Breast epithelium (tissue), 4 donors: ENCODE data around the gene SORCS3. TPM values are rescaled to one million over a fixed set of nuclear protein-coding genes. Genes with fewer than 3 reads are reported as not detected.

ENCODE experiments used
- DNase-seq, 2 donors: peaks; one replicate each; pipeline ENCODE4 v3.0.0-alpha.2; 2019; ENCODE audit warnings: low spot score in 2 of 2
- H3K27ac ChIP-seq, 2 donors: fragments of 200-600 bp; sonication (generic) in 1 of 2; one replicate each; pipeline ENCODE4 v1.5.1; 2016 to 2019; ENCODE audit warnings: mild to moderate bottlenecking in 1 of 2
- H3K27me3 ChIP-seq, 2 donors: fragments of 200-600 bp; sonication (generic) in 1 of 2; one replicate each; pipeline versions ENCODE4 v1.5.1 to v1.6.0; 2017 to 2019; ENCODE audit warnings: control low read depth in 1 of 2, mild to moderate bottlenecking in 1 of 2
- H3K36me3 ChIP-seq: fragments of 200-600 bp; one replicate; pipeline ENCODE4 v1.5.1; 2019
- H3K4me1 ChIP-seq, 2 donors: fragments of 200-600 bp; sonication (generic); one replicate each; pipeline ENCODE4 v1.5.1; 2016 to 2019; ENCODE audit warnings: control low read depth in 1 of 2
- H3K4me3 ChIP-seq, 3 donors: fragments of 200-600 bp; sonication (generic); 1 replicate in 2 of 3; 2 replicates in 1 of 3; pipeline ENCODE4 v1.5.1; 2016 to 2019; ENCODE audit warnings: mild to moderate bottlenecking in 3 of 3, moderate library complexity in 2 of 3
- H3K9me3 ChIP-seq, 2 donors: fragments of 200-600 bp; sonication (generic) in 1 of 2; one replicate each; pipeline ENCODE4 v1.5.1; 2016 to 2019; ENCODE audit warnings: control low read depth in 1 of 2
- CTCF ChIP-seq, 3 donors: fragments of 450-650 bp; IDR thresholded peaks; one replicate each; pipeline ENCODE4 v1.5.1; 2016 to 2017; ENCODE audit warnings: antibody characterized with exemption in 3 of 3, mild to moderate bottlenecking in 3 of 3, moderate library complexity in 3 of 3
- POLR2A ChIP-seq: fragments of 450-650 bp; IDR thresholded peaks from one replicate; pipeline ENCODE4 v1.6.1; 2016; ENCODE audit warnings: antibody characterized with exemption, mild to moderate bottlenecking, moderate library complexity
- POLR2AphosphoS5 ChIP-seq, 3 donors: sonication (generic); formaldehyde crosslinking; IDR thresholded peaks; one replicate each; pipeline ENCODE4 v1.6.1; 2017; ENCODE audit warnings: antibody characterized with exemption in 3 of 3
- intact Hi-C: fragments of 100-400 bp; cut with DNase I; formaldehyde crosslinking; loops from one replicate; pipeline ENCODE4 v1.15.1; 2023; ENCODE audit warnings: low total_unique reads
- total RNA-seq, 3 donors: library from RNA; depleted of rRNA; stranded (reverse); fragments of >200 nt; gene quantifications; one replicate each; pipeline ENCODE4 v1.1.0, GENCODE V29; 2016

Gene SORCS3
- total RNA-seq, 3 donors from 2014 or later, result under 0.01 to 0.16 TPM; not detected in 1

GRCh38 chr10:105258036-105258673 lies 617.1 kb downstream of the SORCS3 start:
- Histone ChIP-seq H3K27ac (no peak overlapping the region), H3K9me3 (no peaks in the 10 kb centered on the region), H3K4me1 (no peaks in the 10 kb centered on the region), H3K36me3 (no peaks in the 10 kb centered on the region), H3K4me3 (no peak overlapping the region), H3K27me3 (peaks cover 0 to 3% of the 10 kb centered on the region in 2 donors)
- DNase-seq, result no peak
- intact Hi-C loops, result no loop called here
- TF ChIP-seq POLR2AphosphoS5 (IDR thresholded peaks at IDR 0.05) (no peak), POLR2A (no peak), CTCF (IDR thresholded peaks at IDR 0.05) (no peak)

- no peaks in the 10 kb centered on the region for H3K36me3 ChIP-seq
- H3K4me3 ChIP-seq, result no peak overlapping the region
- no peak for TF ChIP-seq POLR2AphosphoS5 (IDR thresholded peaks at IDR 0.05)
- no peak for TF ChIP-seq CTCF (IDR thresholded peaks at IDR 0.05)
- no peak for TF ChIP-seq POLR2A
- peaks cover 0 to 3% of the 10 kb centered on the region in 2 donors for H3K27me3 ChIP-seq
- intact Hi-C loops, result no loop called here
- H3K27ac ChIP-seq, result no peak overlapping the region
- no peaks in the 10 kb centered on the region for H3K9me3 ChIP-seq
- no peaks in the 10 kb centered on the region for H3K4me1 ChIP-seq
- DNase-seq, result no peak
Observed at GRCh38 chr10:105258674-105259065, 617.6 kb downstream of the SORCS3 start.

GRCh38 chr10:105259201-105259600 lies 618.1 kb downstream of the SORCS3 start:
- Histone ChIP-seq H3K27ac (no peak overlapping the region), H3K4me1 (no peaks in the 10 kb centered on the region), H3K9me3 (no peaks in the 10 kb centered on the region), H3K27me3 (peaks cover 0 to 3% of the 10 kb centered on the region in 2 donors), H3K36me3 (no peaks in the 10 kb centered on the region), H3K4me3 (no peak overlapping the region)
- DNase-seq, result no peak
- TF ChIP-seq POLR2AphosphoS5 (IDR thresholded peaks at IDR 0.05) (no peak), POLR2A (no peak)
- intact Hi-C loops, result no loop called here

GRCh38 chr10:105262666-105263065 lies 621.6 kb downstream of the SORCS3 start:
- H3K4me1 ChIP-seq, result no peaks in the 10 kb centered on the region
- no peak overlapping the region for H3K27ac ChIP-seq
- intact Hi-C loops, result no loop called here
- DNase-seq, result no peak
- no peak overlapping the region for H3K4me3 ChIP-seq
- peaks cover 0 to 3% of the 10 kb centered on the region in 2 donors for H3K27me3 ChIP-seq
- TF ChIP-seq POLR2AphosphoS5 (IDR thresholded peaks at IDR 0.05), result no peak
- no peak for TF ChIP-seq CTCF (IDR thresholded peaks at IDR 0.05)
- TF ChIP-seq POLR2A, result no peak
- no peaks in the 10 kb centered on the region for H3K9me3 ChIP-seq
- H3K36me3 ChIP-seq, result no peaks in the 10 kb centered on the region

- Histone ChIP-seq H3K4me1 (no peaks in the 10 kb centered on the region), H3K36me3 (no peaks in the 10 kb centered on the region), H3K4me3 (no peak overlapping the region), H3K27ac (no peak overlapping the region), H3K27me3 (no peaks in the 10 kb centered on the region), H3K9me3 (no peaks in the 10 kb centered on the region)
- TF ChIP-seq POLR2AphosphoS5 (IDR thresholded peaks at IDR 0.05), result no peak
- no peak for TF ChIP-seq CTCF (IDR thresholded peaks at IDR 0.05)
- no peak for TF ChIP-seq POLR2A
- DNase-seq, result no peak
- intact Hi-C loops, result no loop called here
Observed at GRCh38 chr10:105266966-105267539, 626.0 kb downstream of the SORCS3 start.
